ENCODE data around the gene WEE2.

GRCh38 chr7:141713890-141714289, 5.7 kb downstream of the WEE2 start:
- TF ChIP-seq POLR2AphosphoS5 (IDR thresholded peaks at IDR 0.05; ENCODE audit: borderline replicate concordance, low read depth, low read length) (no peak), EZH2 (IDR thresholded peaks at IDR 0.05) (no peak)

Data from SK-N-MC (cell line).